ENCODE measurements around the gene NXN.

- TF ChIP-seq CTCF (IDR thresholded peaks at IDR 0.05; ENCODE audit: low read depth, low read length, poor library complexity, severe bottlenecking) (no peak), EZH2phosphoT487 (IDR thresholded peaks at IDR 0.05; ENCODE audit: borderline replicate concordance, low read length) (no peak)
Measured at GRCh38 chr17:885971-886571, 93.5 kb downstream of the NXN start.
